ENCODE results near the gene HOXA5.
A peak's percentile ranks its signal among the peaks of the same experiment; 100 is the strongest.

Gene HOXA5

GRCh38 chr7:27091941-27092818 lies 51.3 kb downstream of the HOXA5 start:
- peaks cover 11% of the 10 kb centered on the region for H3K9me3 Mint-ChIP-seq
- peaks cover 25% of the 10 kb centered on the region for H3K36me3 Mint-ChIP-seq (ENCODE audit: low read depth)
- H3K27me3 Mint-ChIP-seq (ENCODE audit: low read depth, poor library complexity), result peaks cover 6% of the 10 kb centered on the region
- no peak for TF ChIP-seq CTCF (IDR thresholded peaks at IDR 0.05)
- H3K4me1 Mint-ChIP-seq, result peaks cover 67% of the 10 kb centered on the region
- H3K27ac Mint-ChIP-seq, result peak overlapping the region; percentile 98
- peak; percentile 40 for DNase-seq
- peak overlapping the region; percentile 99 for H3K4me3 Mint-ChIP-seq

- no peak for TF ChIP-seq CTCF (IDR thresholded peaks at IDR 0.05)
- peak overlapping the region; percentile 98 for H3K27ac Mint-ChIP-seq
- H3K4me3 Mint-ChIP-seq, result peak overlapping the region; percentile 99
- peaks cover 24% of the 10 kb centered on the region for H3K36me3 Mint-ChIP-seq (ENCODE audit: low read depth)
- peaks cover 69% of the 10 kb centered on the region for H3K4me1 Mint-ChIP-seq
- H3K9me3 Mint-ChIP-seq, result peaks cover 12% of the 10 kb centered on the region
- no peak for DNase-seq
- H3K27me3 Mint-ChIP-seq (ENCODE audit: low read depth, poor library complexity), result peaks cover 6% of the 10 kb centered on the region
These were observed 52.4 kb downstream of the HOXA5 start for GRCh38 chr7:27091105-27091504.

Data from nephron progenitor cell (in vitro differentiated cells).